ENCODE results near the gene SPINT4.

The SPINT4 gene

DNA sequence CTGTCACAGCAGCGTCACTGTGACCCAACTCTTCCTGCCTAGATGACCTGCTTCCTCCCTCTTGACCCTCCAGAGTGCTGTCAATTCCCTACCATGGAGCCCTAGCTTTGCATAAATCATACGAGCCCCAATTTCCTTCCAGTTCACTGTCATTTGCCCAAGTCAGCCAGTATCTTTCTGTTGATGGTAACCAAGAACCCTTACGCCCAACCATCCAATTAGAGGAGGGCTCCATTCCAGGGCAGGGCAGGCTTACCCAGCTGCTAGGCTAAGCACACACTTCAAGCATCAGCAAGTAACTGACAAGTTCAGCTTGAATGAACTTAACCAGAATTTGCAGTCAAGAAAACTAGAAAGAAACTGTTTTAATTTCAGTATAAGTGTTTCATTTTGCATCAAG, 43.8 kb downstream of the SPINT4 start:
- no peak for DNase-seq

DNA sequence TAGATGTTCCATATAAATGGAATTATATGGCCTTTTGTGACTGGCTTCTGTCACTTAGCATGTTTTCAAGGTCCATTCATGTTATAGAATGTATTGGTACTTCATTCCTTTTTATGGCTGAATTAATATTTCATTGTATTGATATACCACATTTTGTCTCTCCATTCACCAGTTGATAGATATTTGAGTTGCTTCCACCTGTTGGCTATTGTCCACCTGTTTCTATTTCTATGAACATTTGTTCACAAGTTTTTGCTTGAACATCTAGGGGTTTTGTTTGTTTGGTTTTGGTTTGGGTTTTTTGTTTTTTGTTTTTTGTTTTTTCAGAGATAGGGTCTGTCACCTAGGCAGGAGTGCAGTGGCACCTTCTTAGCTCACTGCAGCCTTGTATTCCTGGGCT, 46.3 kb downstream of the SPINT4 start:
- DNase-seq = no peak

DNA sequence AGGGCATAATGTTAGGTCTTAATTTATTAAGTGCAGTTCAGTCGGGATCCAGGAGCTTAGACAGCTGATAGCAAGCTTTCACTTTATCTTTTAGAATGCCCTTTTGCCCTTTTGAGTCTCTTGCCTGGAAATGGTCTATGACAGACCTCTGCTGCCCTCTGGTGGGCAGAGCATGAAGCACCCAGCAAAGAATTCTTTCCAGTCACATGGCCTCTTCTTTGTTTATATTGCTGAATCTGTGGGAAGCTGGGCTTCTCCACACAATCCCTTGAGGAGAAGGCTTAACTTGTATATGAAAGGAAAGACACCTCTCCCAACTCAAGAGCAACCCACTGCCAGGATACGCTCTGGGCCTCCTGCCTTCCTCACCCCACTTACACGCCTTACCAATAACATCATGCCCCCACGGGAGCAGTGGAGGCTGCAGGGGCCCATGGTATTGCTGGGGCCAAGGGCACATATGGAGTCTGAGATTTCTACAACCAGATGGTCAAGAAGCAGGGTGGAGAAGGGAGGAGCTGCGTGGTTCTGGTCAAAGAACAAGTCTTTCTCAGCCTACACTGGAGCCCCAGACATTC, 49.1 kb downstream of the SPINT4 start:
- peak; percentile 72 to 84 for DNase-seq

DNA sequence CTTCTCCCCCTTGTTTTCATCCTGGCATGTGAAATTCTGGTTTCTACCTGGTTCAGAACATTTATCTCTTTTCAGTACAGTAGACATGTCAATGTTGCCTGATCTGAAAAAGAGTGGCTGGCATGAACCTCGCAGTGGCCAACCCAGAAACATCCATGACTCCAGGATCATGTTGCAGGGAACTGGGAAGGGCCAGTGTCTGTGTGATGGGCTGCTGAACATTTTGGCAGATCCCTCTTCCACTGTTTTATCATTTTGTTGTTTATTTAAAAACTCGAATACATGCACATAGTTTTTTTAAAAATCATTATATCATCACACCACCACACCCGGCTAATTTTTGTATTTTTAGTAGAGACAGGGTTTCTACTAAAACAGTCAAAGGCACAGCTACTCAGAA, 50.5 kb downstream of the SPINT4 start:
- DNase-seq = no peak

DNA sequence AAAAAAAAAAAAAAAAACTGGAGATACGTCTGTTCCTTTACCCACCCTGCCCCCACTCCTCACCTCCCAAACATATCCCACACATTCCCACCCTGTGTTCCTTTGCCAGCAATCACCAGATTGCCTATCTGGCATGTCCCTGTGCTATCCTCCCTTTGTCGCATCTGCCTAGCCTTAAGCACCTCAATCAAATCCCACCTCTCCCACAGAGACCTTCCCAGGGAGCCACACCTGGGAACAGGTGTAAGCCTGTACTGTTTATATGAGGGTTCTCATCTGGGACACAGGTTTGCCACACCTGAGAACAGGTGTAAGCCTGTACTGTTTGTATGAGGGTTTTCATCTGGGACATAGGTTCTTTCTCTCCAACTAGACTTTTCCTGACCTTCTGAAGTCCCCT, 52.8 kb downstream of the SPINT4 start:
- DNase-seq = no peak

DNA sequence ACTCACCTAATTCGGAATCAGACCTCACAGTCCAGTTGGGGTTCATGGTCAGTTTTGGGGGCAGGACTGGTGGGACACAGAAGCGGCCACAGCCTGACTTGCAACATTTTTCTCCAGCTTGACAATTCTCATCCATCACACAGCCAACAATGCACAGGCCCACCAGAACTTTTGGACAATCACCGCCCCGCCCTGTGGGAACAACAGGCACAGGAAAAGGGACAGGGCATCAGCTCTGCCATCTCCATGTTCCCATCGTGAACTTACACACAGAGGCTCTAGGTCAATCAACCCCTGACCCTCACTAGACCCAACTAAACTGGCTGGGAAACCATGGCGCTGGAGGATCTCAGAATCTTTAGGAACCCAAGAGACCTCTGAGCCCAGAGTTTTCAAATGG, 53.3 kb downstream of the SPINT4 start:
- no peak for DNase-seq

Data from CD4-positive, alpha-beta T cell treated with Interferon alpha-2 for 1 hour (primary cell).